IMR-90 (cell line): Measurements from ENCODE around the gene ZNF207. TPM values are rescaled to one million over a fixed set of nuclear protein-coding genes. Genes with fewer than 3 reads are reported as not detected.

Source experiments
- ATAC-seq: fragments of 200-7000 bp; cut with Tn5 transposase; 2 replicates; pipeline ENCODE4 v1.9.1; 2020; ENCODE audit warnings: low read depth, mild to moderate bottlenecking, moderate library complexity
- BruUV-seq: library from RNA; stranded (reverse); fragments of 400-500 nt; replicated peaks from 2 replicates; lab custom pipeline; 2021; lab: Mats Ljungman, UMichigan
- CTCF ChIA-PET: fragments of 300-600 bp; formaldehyde crosslinking; extraction: SDS; loops from one replicate; lab custom pipeline; 2021; ENCODE audit warnings: antibody characterized with exemption; lab: Yijun Ruan, JAX
- POLR2A ChIA-PET: fragments of 300-600 bp; sonication (Branson Sonifier 250); formaldehyde crosslinking; loops from one replicate; lab custom pipeline; 2022; ENCODE audit warnings: antibody characterized with exemption; ENCODE audit not compliant: unreplicated experiment; lab: Charles Lee
- DNase-seq: peaks from one replicate; pipeline ENCODE4 v3.0.0; 2013
- H2AFZ ChIP-seq: replicated peaks from 2 replicates; pipeline ENCODE3; 2013; ENCODE audit warnings: low read length, mild to moderate bottlenecking; ENCODE audit not compliant: poor library complexity
- H2AK5ac ChIP-seq: 2 replicates; pipeline ENCODE4 v1.6.1; 2013; ENCODE audit warnings: low read depth, low read length, inconsistent platforms
- H2AK9ac ChIP-seq: replicated peaks from 2 replicates; pipeline ENCODE3; 2013; ENCODE audit warnings: mild to moderate bottlenecking, low read depth, low read length, moderate library complexity; ENCODE audit not compliant: poor library complexity
- H2BK120ac ChIP-seq: 2 replicates; pipeline ENCODE4 v1.6.1; 2013; ENCODE audit warnings: low read depth, low read length, inconsistent platforms
- H2BK15ac ChIP-seq: 3 replicates; pipeline ENCODE4 v1.6.1; 2013; ENCODE audit warnings: low read depth, low read length, inconsistent platforms
- H2BK20ac ChIP-seq: 2 replicates; pipeline ENCODE4 v1.6.1; 2013; ENCODE audit warnings: low read depth, mild to moderate bottlenecking, inconsistent platforms, low read length, moderate library complexity
- H2BK5ac ChIP-seq: 2 replicates; pipeline ENCODE4 v1.6.1; 2013; ENCODE audit warnings: mild to moderate bottlenecking, low read depth, low read length, inconsistent platforms; ENCODE audit not compliant: poor library complexity, severe bottlenecking
- H3K14ac ChIP-seq: replicated peaks from 2 replicates; pipeline ENCODE4 v1.6.1; 2013; ENCODE audit warnings: low read depth, low read length, inconsistent platforms
- H3K18ac ChIP-seq: 2 replicates; pipeline ENCODE4 v1.6.1; 2013; ENCODE audit warnings: low read depth, low read length, control low read depth
- H3K23ac ChIP-seq: 2 replicates; pipeline ENCODE4 v1.6.1; 2013; ENCODE audit warnings: low read depth, low read length, inconsistent platforms
- H3K27ac ChIP-seq: 2 replicates; pipeline ENCODE4 v1.5.1; 2013; ENCODE audit warnings: mild to moderate bottlenecking, control low read depth, low read length; ENCODE audit not compliant: insufficient read depth
- H3K27me3 ChIP-seq: 2 replicates; pipeline ENCODE4 v1.6.1; 2013; ENCODE audit warnings: low read length; ENCODE audit not compliant: control insufficient read depth, insufficient read depth
- H3K36me3 ChIP-seq: 2 replicates; pipeline ENCODE4 v1.6.1; 2013; ENCODE audit warnings: low read length, mixed read lengths; ENCODE audit not compliant: control insufficient read depth, insufficient read depth
- H3K4ac ChIP-seq: 2 replicates; pipeline ENCODE4 v1.6.1; 2013; ENCODE audit warnings: low read depth, low read length, inconsistent platforms
- H3K4me1 ChIP-seq: 2 replicates; pipeline ENCODE4 v1.6.1; 2013; ENCODE audit warnings: low read length, mixed read lengths; ENCODE audit not compliant: control insufficient read depth, insufficient read depth
- H3K4me2 ChIP-seq: 2 replicates; pipeline ENCODE4 v1.6.1; 2013; ENCODE audit warnings: low read depth, mild to moderate bottlenecking, control low read depth, low read length, moderate library complexity
- H3K4me3 ChIP-seq: 2 replicates; pipeline ENCODE4 v1.5.1; 2013; ENCODE audit warnings: low read depth, mild to moderate bottlenecking, control low read depth, low read length, moderate library complexity; ENCODE audit not compliant: insufficient read depth
- H3K56ac ChIP-seq: 2 replicates; pipeline ENCODE4 v1.6.1; 2013; ENCODE audit warnings: low read length, inconsistent platforms; ENCODE audit not compliant: insufficient read depth; ENCODE audit errors: extremely low read depth
- H3K79me1 ChIP-seq, 2 experiments: 2 replicates each; pipeline ENCODE4 v1.6.1; 2013; ENCODE audit warnings: low read length in 2 of 2, inconsistent platforms in 1 of 2, low read depth in 1 of 2
- H3K9ac ChIP-seq: 2 replicates; pipeline ENCODE4 v1.6.1; 2013; ENCODE audit warnings: low read depth, low read length, control low read depth
- H3K9me1 ChIP-seq: 2 replicates; pipeline ENCODE4 v1.6.1; 2013; ENCODE audit warnings: low read length, inconsistent platforms; ENCODE audit not compliant: insufficient read depth
- H3K9me3 ChIP-seq: 2 replicates; pipeline ENCODE4 v1.6.1; 2013; ENCODE audit warnings: low read length; ENCODE audit not compliant: control insufficient read depth, insufficient read depth
- H4K20me1 ChIP-seq: 2 replicates; pipeline ENCODE4 v1.6.1; 2013; ENCODE audit warnings: low read length, inconsistent platforms; ENCODE audit not compliant: insufficient read depth
- H4K5ac ChIP-seq: 2 replicates; pipeline ENCODE4 v1.6.1; 2013; ENCODE audit warnings: mild to moderate bottlenecking, low read depth, low read length, control low read depth
- H4K8ac ChIP-seq, 2 experiments: 2 replicates each; pipeline ENCODE4 v1.6.1; 2013; ENCODE audit warnings: low read depth in 2 of 2, low read length in 2 of 2, control low read depth in 1 of 2, inconsistent platforms in 1 of 2
- H4K91ac ChIP-seq: 2 replicates; pipeline ENCODE4 v1.6.1; 2013; ENCODE audit warnings: low read depth, low read length, inconsistent platforms; ENCODE audit not compliant: insufficient read depth
- RAD21 ChIP-seq: IDR thresholded peaks from 2 replicates; pipeline ENCODE4 v1.6.1; 2012; ENCODE audit warnings: low read length, improper control_type of control experiment
- WGBS, 2 experiments: methylation state at CpG; one replicate each; pipeline versions ENCODE4 v1.1.5 to v1.1.7; 2013; ENCODE audit warnings: missing lambda C conversion rate in 2 of 2; ENCODE audit not compliant: insufficient read length in 1 of 2; ENCODE audit errors: extremely low coverage in 2 of 2; 5-methylcytosine and 5-hydroxymethylcytosine counted together
- dilution Hi-C: fragments of 300-500 bp; cut with HindIII; formaldehyde crosslinking; loops from one replicate; pipeline ENCODE4 v1.14.3; 2018; ENCODE audit warnings: low sequenced_read_pairs; ENCODE audit not compliant: unreplicated experiment
- in situ Hi-C: fragments of 300-500 bp; cut with MboI; formaldehyde crosslinking; loops from 3 replicates; pipeline ENCODE4 v1.14.3; 2019; ENCODE audit warnings: low sequenced_read_pairs, inconsistent platforms, mixed read lengths
- intact Hi-C: fragments of 100-400 bp; cut with micrococcal nuclease; formaldehyde crosslinking; loops from 2 replicates; pipeline ENCODE4 v1.10.0; 2022
- polyA plus RNA-seq, 3 experiments: library from polyadenylated mRNA; depleted of rRNA; stranded (reverse); fragments of >200 nt; gene quantifications; 2 replicates each; pipeline ENCODE4 v1.2.3, GENCODE V29; 2012; ENCODE audit warnings: low replicate concordance in 1 of 3
- total RNA-seq: library from RNA; depleted of rRNA; stranded (reverse); fragments of >200 nt; gene quantifications from 2 replicates; pipeline ENCODE4 v1.2.3, GENCODE V29; 2012
- TF ChIP-seq, protein P1 (sequence below): fragments of 150-350 bp; IDR thresholded peaks from 2 replicates; pipeline ENCODE4 v1.6.1; 2017; ENCODE audit warnings: mild to moderate bottlenecking, antibody characterized with exemption, low read length, low read depth
- TF ChIP-seq, protein P2 (sequence below): conservative IDR thresholded peaks from 2 replicates; pipeline ENCODE4 v1.5.1; 2012; ENCODE audit warnings: mild to moderate bottlenecking, low read depth, low read length, improper control_type of control experiment

Gene ZNF207
- total and polyA plus RNA-seq, 2 of the 4 experiments (the other 2 are of a cell fraction): 199 to 207 TPM

DNA sequence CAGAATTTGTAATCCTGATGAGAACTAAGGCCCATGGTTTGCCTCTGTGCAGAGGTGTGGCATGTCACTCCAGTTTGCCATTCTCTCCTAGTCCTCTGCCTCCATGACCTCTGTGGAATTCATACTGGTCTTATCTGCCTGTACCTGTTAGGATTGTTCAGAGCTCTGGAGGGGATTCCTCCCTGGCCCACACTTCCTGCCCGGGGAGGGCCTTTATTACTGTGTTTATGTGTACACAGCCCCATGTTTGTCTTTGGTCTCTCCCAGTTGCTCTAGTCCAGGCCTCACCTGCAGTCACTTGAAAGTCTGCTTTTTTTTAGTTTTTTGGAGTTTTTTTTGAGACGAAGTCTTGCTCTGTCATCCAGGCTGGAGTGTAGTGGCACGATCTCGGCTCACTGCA is 47.9 kb upstream of the ZNF207 start:
- H4K8ac ChIP-seq: no peak overlapping the region
- ChIA-PET POLR2A (no interaction called here), CTCF (no interaction called here)
- no peak overlapping the region for H3K4me2 ChIP-seq
- no peak overlapping the region for H3K9ac ChIP-seq
- H3K36me3 ChIP-seq: no peaks in the 10 kb centered on the region
- no peak overlapping the region for H3K27ac ChIP-seq
- H4K91ac ChIP-seq: no peak overlapping the region
- H3K18ac ChIP-seq: no peak overlapping the region
- H3K9me3 ChIP-seq: no peaks in the 10 kb centered on the region
- no peak overlapping the region for H2BK120ac ChIP-seq
- no peak for DNase-seq
- no CpG with 5 or more reads among the region's 4 CpGs for WGBS, 2 experiments
- no peak overlapping the region for H2BK5ac ChIP-seq
- no peak overlapping the region for H2AK5ac ChIP-seq
- H2BK15ac ChIP-seq: no peak overlapping the region
- in situ Hi-C loops (no loop called here), dilution Hi-C loops (no loop called here), intact Hi-C loops (no loop called here)
- H3K23ac ChIP-seq: no peak overlapping the region
- no peak for TF ChIP-seq RAD21
- TF ChIP-seq, protein P1, sequence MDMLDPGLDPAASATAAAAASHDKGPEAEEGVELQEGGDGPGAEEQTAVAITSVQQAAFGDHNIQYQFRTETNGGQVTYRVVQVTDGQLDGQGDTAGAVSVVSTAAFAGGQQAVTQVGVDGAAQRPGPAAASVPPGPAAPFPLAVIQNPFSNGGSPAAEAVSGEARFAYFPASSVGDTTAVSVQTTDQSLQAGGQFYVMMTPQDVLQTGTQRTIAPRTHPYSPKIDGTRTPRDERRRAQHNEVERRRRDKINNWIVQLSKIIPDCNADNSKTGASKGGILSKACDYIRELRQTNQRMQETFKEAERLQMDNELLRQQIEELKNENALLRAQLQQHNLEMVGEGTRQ: no peak
- TF ChIP-seq, protein P2, sequence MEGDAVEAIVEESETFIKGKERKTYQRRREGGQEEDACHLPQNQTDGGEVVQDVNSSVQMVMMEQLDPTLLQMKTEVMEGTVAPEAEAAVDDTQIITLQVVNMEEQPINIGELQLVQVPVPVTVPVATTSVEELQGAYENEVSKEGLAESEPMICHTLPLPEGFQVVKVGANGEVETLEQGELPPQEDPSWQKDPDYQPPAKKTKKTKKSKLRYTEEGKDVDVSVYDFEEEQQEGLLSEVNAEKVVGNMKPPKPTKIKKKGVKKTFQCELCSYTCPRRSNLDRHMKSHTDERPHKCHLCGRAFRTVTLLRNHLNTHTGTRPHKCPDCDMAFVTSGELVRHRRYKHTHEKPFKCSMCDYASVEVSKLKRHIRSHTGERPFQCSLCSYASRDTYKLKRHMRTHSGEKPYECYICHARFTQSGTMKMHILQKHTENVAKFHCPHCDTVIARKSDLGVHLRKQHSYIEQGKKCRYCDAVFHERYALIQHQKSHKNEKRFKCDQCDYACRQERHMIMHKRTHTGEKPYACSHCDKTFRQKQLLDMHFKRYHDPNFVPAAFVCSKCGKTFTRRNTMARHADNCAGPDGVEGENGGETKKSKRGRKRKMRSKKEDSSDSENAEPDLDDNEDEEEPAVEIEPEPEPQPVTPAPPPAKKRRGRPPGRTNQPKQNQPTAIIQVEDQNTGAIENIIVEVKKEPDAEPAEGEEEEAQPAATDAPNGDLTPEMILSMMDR: no peak
- no peak overlapping the region for H3K14ac ChIP-seq
- H4K20me1 ChIP-seq: no peaks in the 10 kb centered on the region; the same call in 1 of the 2 replicates
- no peak overlapping the region for H3K4me3 ChIP-seq
- peaks cover 3% of the 10 kb centered on the region; the same call in 1 of the 2 replicates for H3K9me1 ChIP-seq
- H3K27me3 ChIP-seq: peaks cover 37% of the 10 kb centered on the region
- H3K4me1 ChIP-seq: no peaks in the 10 kb centered on the region
- no peak overlapping the region for H2AK9ac ChIP-seq
- BruUV-seq: no TSS peak
- H3K4ac ChIP-seq: no peak overlapping the region
- ATAC-seq: no peak
- no peak overlapping the region for H4K5ac ChIP-seq
- H2AFZ ChIP-seq: no peak overlapping the region
- H3K56ac ChIP-seq: no peak overlapping the region
- H2BK20ac ChIP-seq: no peak overlapping the region
- H3K79me1 ChIP-seq: no peaks in the 10 kb centered on the region
